Measurements from ENCODE around the gene KCTD5. TPM values are rescaled to one million over a fixed set of nuclear protein-coding genes. Genes with fewer than 3 reads are reported as not detected.

KCTD5 gene
- total RNA-seq, 1 donor from 2014 or later, result 55.4 TPM

GRCh38 chr16:2713985-2714774 is 31.9 kb downstream of the KCTD5 start:
- H3K36me3 Mint-ChIP-seq (ENCODE audit: low read depth, unreplicated experiment), result no peaks in the 10 kb centered on the region
- no peak overlapping the region for H3K27ac Mint-ChIP-seq (ENCODE audit: unreplicated experiment)
- H3K4me2 ChIP-seq (ENCODE audit: low read length), result no peak overlapping the region
- H3K9ac ChIP-seq (ENCODE audit: low read length), result no peak overlapping the region
- no peaks in the 10 kb centered on the region for H3K9me3 Mint-ChIP-seq (ENCODE audit: unreplicated experiment)
- H3K27ac ChIP-seq (ENCODE audit: low read depth, low read length), result no peak overlapping the region
- H3K4me3 Mint-ChIP-seq (ENCODE audit: unreplicated experiment), result no peak overlapping the region
- TF ChIP-seq EZH2 (IDR thresholded peaks at IDR 0.05; ENCODE audit: insufficient read depth, low read length), result no peak
- TF ChIP-seq CTCF (IDR thresholded peaks at IDR 0.05; ENCODE audit: insufficient read depth, low read depth, low read length), result no peak
- no peaks in the 10 kb centered on the region for H3K27me3 ChIP-seq (ENCODE audit: insufficient read depth, low read length)
- H3K4me1 Mint-ChIP-seq (ENCODE audit: low read depth, unreplicated experiment), result no peaks in the 10 kb centered on the region
- DNase-seq (ENCODE audit: low read depth) (no peak), FAIRE-seq (no peak)
- no peaks in the 10 kb centered on the region for H3K36me3 ChIP-seq (ENCODE audit: insufficient read depth, low read length)
- no peaks in the 10 kb centered on the region for H3K79me2 ChIP-seq (ENCODE audit: insufficient read depth, low read length)
- H2AFZ ChIP-seq (ENCODE audit: low read depth, low read length), result no peak overlapping the region
- peaks cover 1% of the 10 kb centered on the region for H3K27me3 Mint-ChIP-seq (ENCODE audit: low read depth, unreplicated experiment)
- H3K9me3 ChIP-seq (ENCODE audit: insufficient read depth, low read depth, low read length), result no peaks in the 10 kb centered on the region
- peaks cover 26% of the 10 kb centered on the region for H4K20me1 ChIP-seq (ENCODE audit: insufficient read depth, low read length)
- H3K4me3 ChIP-seq (ENCODE audit: insufficient read depth, low read depth, low read length), result no peak overlapping the region
- H3K4me1 ChIP-seq (ENCODE audit: insufficient read depth, low read length), result no peaks in the 10 kb centered on the region

GRCh38 chr16:2715064-2715463 is 32.7 kb downstream of the KCTD5 start:
- Histone ChIP-seq H3K36me3 (ENCODE audit: insufficient read depth, low read length) (no peaks in the 10 kb centered on the region), H3K27me3 (ENCODE audit: insufficient read depth, low read length) (no peaks in the 10 kb centered on the region), H3K9me3 (ENCODE audit: insufficient read depth, low read depth, low read length) (no peaks in the 10 kb centered on the region), H4K20me1 (ENCODE audit: insufficient read depth, low read length) (peaks cover 18% of the 10 kb centered on the region), H3K4me3 (ENCODE audit: insufficient read depth, low read depth, low read length) (no peak overlapping the region), H3K27ac (ENCODE audit: low read depth, low read length) (no peak overlapping the region), H3K4me1 (ENCODE audit: insufficient read depth, low read length) (no peaks in the 10 kb centered on the region), H3K9ac (ENCODE audit: low read length) (no peak overlapping the region), H3K79me2 (ENCODE audit: insufficient read depth, low read length) (no peaks in the 10 kb centered on the region), H3K4me2 (ENCODE audit: low read length) (peak overlapping the region; percentile 67), H2AFZ (ENCODE audit: low read depth, low read length) (no peak overlapping the region)
- H3K27ac Mint-ChIP-seq (ENCODE audit: unreplicated experiment), result no peak overlapping the region
- H3K9me3 Mint-ChIP-seq (ENCODE audit: unreplicated experiment), result no peaks in the 10 kb centered on the region
- H3K4me3 Mint-ChIP-seq (ENCODE audit: unreplicated experiment), result no peak overlapping the region
- H3K4me1 Mint-ChIP-seq (ENCODE audit: low read depth, unreplicated experiment), result no peaks in the 10 kb centered on the region
- no peak for TF ChIP-seq CTCF (IDR thresholded peaks at IDR 0.05; ENCODE audit: insufficient read depth, low read depth, low read length)
- no peak for TF ChIP-seq EZH2 (IDR thresholded peaks at IDR 0.05; ENCODE audit: insufficient read depth, low read length)
- no peak for DNase-seq (ENCODE audit: low read depth)
- FAIRE-seq, result no peak
- peaks cover 1% of the 10 kb centered on the region for H3K27me3 Mint-ChIP-seq (ENCODE audit: low read depth, unreplicated experiment)
- no peaks in the 10 kb centered on the region for H3K36me3 Mint-ChIP-seq (ENCODE audit: low read depth, unreplicated experiment)

- no peak for TF ChIP-seq CTCF (IDR thresholded peaks at IDR 0.05; ENCODE audit: insufficient read depth, low read depth, low read length)
- no peak for TF ChIP-seq EZH2 (IDR thresholded peaks at IDR 0.05; ENCODE audit: insufficient read depth, low read length)
- H2AFZ ChIP-seq (ENCODE audit: low read depth, low read length), result no peak overlapping the region
- no peaks in the 10 kb centered on the region for H3K27me3 ChIP-seq (ENCODE audit: insufficient read depth, low read length)
- H3K4me1 Mint-ChIP-seq (ENCODE audit: low read depth, unreplicated experiment), result no peaks in the 10 kb centered on the region
- H4K20me1 ChIP-seq (ENCODE audit: insufficient read depth, low read length), result peaks cover 13% of the 10 kb centered on the region
- H3K4me3 Mint-ChIP-seq (ENCODE audit: unreplicated experiment), result no peak overlapping the region
- DNase-seq (ENCODE audit: low read depth) (peak; percentile 19), FAIRE-seq (no peak)
- H3K36me3 ChIP-seq (ENCODE audit: insufficient read depth, low read length), result no peaks in the 10 kb centered on the region
- no peaks in the 10 kb centered on the region for H3K9me3 Mint-ChIP-seq (ENCODE audit: unreplicated experiment)
- peak overlapping the region; percentile 67 for H3K4me2 ChIP-seq (ENCODE audit: low read length)
- no peaks in the 10 kb centered on the region for H3K79me2 ChIP-seq (ENCODE audit: insufficient read depth, low read length)
- H3K4me1 ChIP-seq (ENCODE audit: insufficient read depth, low read length), result no peaks in the 10 kb centered on the region
- H3K27ac ChIP-seq (ENCODE audit: low read depth, low read length), result no peak overlapping the region
- no peak overlapping the region for H3K9ac ChIP-seq (ENCODE audit: low read length)
- no peak overlapping the region for H3K27ac Mint-ChIP-seq (ENCODE audit: unreplicated experiment)
- no peaks in the 10 kb centered on the region for H3K9me3 ChIP-seq (ENCODE audit: insufficient read depth, low read depth, low read length)
- H3K4me3 ChIP-seq (ENCODE audit: insufficient read depth, low read depth, low read length), result no peak overlapping the region
- peaks cover 1% of the 10 kb centered on the region for H3K27me3 Mint-ChIP-seq (ENCODE audit: low read depth, unreplicated experiment)
- no peaks in the 10 kb centered on the region for H3K36me3 Mint-ChIP-seq (ENCODE audit: low read depth, unreplicated experiment)
Measured at GRCh38 chr16:2715519-2715918, 33.2 kb downstream of the KCTD5 start.
